Measurements from ENCODE around the gene ARHGAP8.

ARHGAP8 gene

GRCh38 chr22:44819966-44820631, 67.7 kb downstream of the ARHGAP8 start:
- no peaks in the 10 kb centered on the region for H3K9me3 ChIP-seq (ENCODE audit: control insufficient read depth, insufficient read depth, low read length)
- no peak overlapping the region for H3K9ac ChIP-seq (ENCODE audit: low read depth, low read length)
- H3K4me1 ChIP-seq (ENCODE audit: insufficient read depth, low read length), result peaks cover 17% of the 10 kb centered on the region; the same call in 1 of the 2 replicates
- no peaks in the 10 kb centered on the region for H3K36me3 ChIP-seq (ENCODE audit: insufficient read depth, low read length)

- no peaks in the 10 kb centered on the region; the same call in 1 of the 2 replicates for H3K36me3 ChIP-seq (ENCODE audit: insufficient read depth, low read length)
- H3K9me3 ChIP-seq (ENCODE audit: control insufficient read depth, insufficient read depth, low read length), result no peaks in the 10 kb centered on the region
- H3K4me1 ChIP-seq (ENCODE audit: insufficient read depth, low read length), result peaks cover 17% of the 10 kb centered on the region; the same call in 1 of the 2 replicates
Measured at GRCh38 chr22:44821741-44822475, 69.5 kb downstream of the ARHGAP8 start.

GRCh38 chr22:44822534-44822933, 70.2 kb downstream of the ARHGAP8 start:
- Histone ChIP-seq H3K9ac (ENCODE audit: low read depth, low read length) (no peak overlapping the region), H3K4me1 (ENCODE audit: insufficient read depth, low read length) (peaks cover 17% of the 10 kb centered on the region; the same call in 1 of the 2 replicates), H3K9me3 (ENCODE audit: control insufficient read depth, insufficient read depth, low read length) (no peaks in the 10 kb centered on the region), H3K36me3 (ENCODE audit: insufficient read depth, low read length) (no peaks in the 10 kb centered on the region; the same call in 1 of the 2 replicates)

More at GRCh38 chr22:44821741-44822475, 69.5 kb downstream of the ARHGAP8 start:
- no peak overlapping the region for H3K9ac ChIP-seq (ENCODE audit: low read depth, low read length)

- no peak overlapping the region for H3K9ac ChIP-seq (ENCODE audit: low read depth, low read length)
- H3K4me1 ChIP-seq (ENCODE audit: insufficient read depth, low read length), result peaks cover 17% of the 10 kb centered on the region; the same call in 1 of the 2 replicates
- no peaks in the 10 kb centered on the region for H3K9me3 ChIP-seq (ENCODE audit: control insufficient read depth, insufficient read depth, low read length)
- H3K36me3 ChIP-seq (ENCODE audit: insufficient read depth, low read length), result no peaks in the 10 kb centered on the region; the same call in 1 of the 2 replicates
Measured at GRCh38 chr22:44823396-44823795, 71.0 kb downstream of the ARHGAP8 start.

- no peaks in the 10 kb centered on the region for H3K9me3 ChIP-seq (ENCODE audit: control insufficient read depth, insufficient read depth, low read length)
- H3K9ac ChIP-seq (ENCODE audit: low read depth, low read length), result no peak overlapping the region
- H3K4me1 ChIP-seq (ENCODE audit: insufficient read depth, low read length), result peaks cover 17% of the 10 kb centered on the region; the same call in 1 of the 2 replicates
- no peaks in the 10 kb centered on the region; the same call in 1 of the 2 replicates for H3K36me3 ChIP-seq (ENCODE audit: insufficient read depth, low read length)
Measured at GRCh38 chr22:44823806-44824205, 71.4 kb downstream of the ARHGAP8 start.

GRCh38 chr22:44824271-44824670, 71.9 kb downstream of the ARHGAP8 start:
- Histone ChIP-seq H3K36me3 (ENCODE audit: insufficient read depth, low read length) (no peaks in the 10 kb centered on the region; the same call in 1 of the 2 replicates), H3K4me1 (ENCODE audit: insufficient read depth, low read length) (peaks cover 17% of the 10 kb centered on the region; the same call in 1 of the 2 replicates), H3K9me3 (ENCODE audit: control insufficient read depth, insufficient read depth, low read length) (no peaks in the 10 kb centered on the region), H3K9ac (ENCODE audit: low read depth, low read length) (no peak overlapping the region)

- peaks cover 8% of the 10 kb centered on the region; the same call in 1 of the 2 replicates for H3K4me1 ChIP-seq (ENCODE audit: insufficient read depth, low read length)
- H3K9me3 ChIP-seq (ENCODE audit: control insufficient read depth, insufficient read depth, low read length), result no peaks in the 10 kb centered on the region
- no peaks in the 10 kb centered on the region; the same call in 1 of the 2 replicates for H3K36me3 ChIP-seq (ENCODE audit: insufficient read depth, low read length)
- no peak overlapping the region for H3K9ac ChIP-seq (ENCODE audit: low read depth, low read length)
Measured at GRCh38 chr22:44825310-44826150, 73.2 kb downstream of the ARHGAP8 start.

GRCh38 chr22:44827666-44828190, 75.4 kb downstream of the ARHGAP8 start:
- no peaks in the 10 kb centered on the region for H3K4me1 ChIP-seq (ENCODE audit: insufficient read depth, low read length)
- H3K9me3 ChIP-seq (ENCODE audit: control insufficient read depth, insufficient read depth, low read length), result no peaks in the 10 kb centered on the region
- no peak overlapping the region for H3K9ac ChIP-seq (ENCODE audit: low read depth, low read length)
- no peaks in the 10 kb centered on the region; the same call in 1 of the 2 replicates for H3K36me3 ChIP-seq (ENCODE audit: insufficient read depth, low read length)

GRCh38 chr22:44828193-44828592, 75.8 kb downstream of the ARHGAP8 start:
- H3K36me3 ChIP-seq (ENCODE audit: insufficient read depth, low read length), result no peaks in the 10 kb centered on the region; the same call in 1 of the 2 replicates
- H3K4me1 ChIP-seq (ENCODE audit: insufficient read depth, low read length), result no peaks in the 10 kb centered on the region
- no peaks in the 10 kb centered on the region; the same call in 1 of the 2 replicates for H3K9me3 ChIP-seq (ENCODE audit: control insufficient read depth, insufficient read depth, low read length)
- H3K9ac ChIP-seq (ENCODE audit: low read depth, low read length), result no peak overlapping the region

GRCh38 chr22:44831885-44832284, 79.5 kb downstream of the ARHGAP8 start:
- no peaks in the 10 kb centered on the region for H3K4me1 ChIP-seq (ENCODE audit: insufficient read depth, low read length)
- no peaks in the 10 kb centered on the region; the same call in 1 of the 2 replicates for H3K9me3 ChIP-seq (ENCODE audit: control insufficient read depth, insufficient read depth, low read length)
- no peak overlapping the region for H3K9ac ChIP-seq (ENCODE audit: low read depth, low read length)
- no peaks in the 10 kb centered on the region for H3K36me3 ChIP-seq (ENCODE audit: insufficient read depth, low read length)

GRCh38 chr22:44834065-44834464, 81.7 kb downstream of the ARHGAP8 start:
- Histone ChIP-seq H3K4me1 (ENCODE audit: insufficient read depth, low read length) (no peaks in the 10 kb centered on the region), H3K9ac (ENCODE audit: low read depth, low read length) (no peak overlapping the region), H3K9me3 (ENCODE audit: control insufficient read depth, insufficient read depth, low read length) (no peaks in the 10 kb centered on the region; the same call in 1 of the 2 replicates), H3K36me3 (ENCODE audit: insufficient read depth, low read length) (no peaks in the 10 kb centered on the region)

GRCh38 chr22:44837481-44837880, 85.1 kb downstream of the ARHGAP8 start:
- H3K9ac ChIP-seq (ENCODE audit: low read depth, low read length), result no peak overlapping the region
- H3K36me3 ChIP-seq (ENCODE audit: insufficient read depth, low read length), result no peaks in the 10 kb centered on the region
- H3K9me3 ChIP-seq (ENCODE audit: control insufficient read depth, insufficient read depth, low read length), result no peaks in the 10 kb centered on the region; the same call in 1 of the 2 replicates
- H3K4me1 ChIP-seq (ENCODE audit: insufficient read depth, low read length), result no peaks in the 10 kb centered on the region

GRCh38 chr22:44838316-44839016, 86.1 kb downstream of the ARHGAP8 start:
- Histone ChIP-seq H3K36me3 (ENCODE audit: insufficient read depth, low read length) (no peaks in the 10 kb centered on the region), H3K9ac (ENCODE audit: low read depth, low read length) (no peak overlapping the region), H3K4me1 (ENCODE audit: insufficient read depth, low read length) (no peaks in the 10 kb centered on the region), H3K9me3 (ENCODE audit: control insufficient read depth, insufficient read depth, low read length) (no peaks in the 10 kb centered on the region; the same call in 1 of the 2 replicates)
